Uterus (tissue), 4 donors: ENCODE data around the gene ZNF579. TPM values are rescaled to one million over a fixed set of nuclear protein-coding genes. Genes with fewer than 3 reads are reported as not detected.

ENCODE experiments used
- DNase-seq, 2 donors: peaks; one replicate each; pipeline ENCODE4 v3.0.0-alpha.2; 2019 to 2020
- H3K27ac ChIP-seq, 2 donors: fragments of 200-600 bp; sonication (generic); 1 replicate in 1 of 2; 2 replicates in 1 of 2; pipeline ENCODE4 v1.5.1; 2016 to 2018
- H3K27me3 ChIP-seq, 2 donors: fragments of 200-600 bp; sonication (generic); one replicate each; pipeline ENCODE4 v1.5.1; 2018 to 2019; ENCODE audit warnings: control low read depth in 1 of 2
- H3K36me3 ChIP-seq, 2 donors: fragments of 200-600 bp; sonication (generic); one replicate each; pipeline ENCODE4 v1.5.1; 2019; ENCODE audit warnings: control low read depth in 1 of 2
- H3K4me1 ChIP-seq, 2 donors: fragments of 200-600 bp; sonication (generic); one replicate each; pipeline ENCODE4 v1.5.1; 2018 to 2019; ENCODE audit warnings: control low read depth in 1 of 2
- H3K4me3 ChIP-seq, 2 donors: fragments of 200-600 bp; sonication (generic); 1 replicate in 1 of 2; 2 replicates in 1 of 2; pipeline ENCODE4 v1.5.1; 2018 to 2019; ENCODE audit warnings: mild to moderate bottlenecking in 1 of 2
- H3K9me3 ChIP-seq, 2 donors: fragments of 200-600 bp; sonication (generic); one replicate each; pipeline ENCODE4 v1.5.1; 2019; ENCODE audit warnings: control low read depth in 1 of 2
- CTCF ChIP-seq, 4 experiments: fragments of 200-600 bp in 2 of 4; fragments of 450-650 bp in 2 of 4; sonication (generic) in 2 of 4; IDR thresholded peaks; one replicate each; pipeline ENCODE4 v1.5.1; 2016 to 2019; ENCODE audit warnings: antibody characterized with exemption in 4 of 4, mild to moderate bottlenecking in 2 of 4, moderate library complexity in 1 of 4
- POLR2A ChIP-seq, 2 donors: fragments of 450-650 bp; IDR thresholded peaks; one replicate each; pipeline ENCODE4 v1.6.1; 2016; ENCODE audit warnings: antibody characterized with exemption in 2 of 2, mild to moderate bottlenecking in 1 of 2, moderate library complexity in 1 of 2
- intact Hi-C: fragments of 100-400 bp; cut with DNase I; formaldehyde crosslinking; loops from one replicate; pipeline ENCODE4 v1.15.1; 2023; ENCODE audit warnings: low total_unique reads
- total RNA-seq, 4 donors: library from RNA; depleted of rRNA in 3 of 4; stranded (reverse); fragments of >200 nt in 3 of 4; gene quantifications; one replicate each; pipeline versions ENCODE4 v1.1.0 to v1.2.4, GENCODE V29; 2014 to 2023
- donor health status: DM: yes; HTN: yes; CAD: no.

Gene ZNF579
- total RNA-seq, 4 donors from 2014 or later: 4.4 to 21.9 TPM; not detected in 2

GRCh38 chr19:55623561-55623960 lies 42.9 kb upstream of the ZNF579 start:
- H3K27me3 ChIP-seq: no peaks in the 10 kb centered on the region
- TF ChIP-seq CTCF (IDR thresholded peaks at IDR 0.05) (no peak), POLR2A (IDR thresholded peaks at IDR 0.05) (no peak)
- H3K4me3 ChIP-seq: no peak overlapping the region
- intact Hi-C loops: no loop called here
- no peaks in the 10 kb centered on the region for H3K4me1 ChIP-seq
- no peaks in the 10 kb centered on the region for H3K9me3 ChIP-seq
- no peaks in the 10 kb centered on the region for H3K36me3 ChIP-seq
- no peak for DNase-seq
- peak overlapping the region; percentile 94 to 99 for H3K27ac ChIP-seq

DNA sequence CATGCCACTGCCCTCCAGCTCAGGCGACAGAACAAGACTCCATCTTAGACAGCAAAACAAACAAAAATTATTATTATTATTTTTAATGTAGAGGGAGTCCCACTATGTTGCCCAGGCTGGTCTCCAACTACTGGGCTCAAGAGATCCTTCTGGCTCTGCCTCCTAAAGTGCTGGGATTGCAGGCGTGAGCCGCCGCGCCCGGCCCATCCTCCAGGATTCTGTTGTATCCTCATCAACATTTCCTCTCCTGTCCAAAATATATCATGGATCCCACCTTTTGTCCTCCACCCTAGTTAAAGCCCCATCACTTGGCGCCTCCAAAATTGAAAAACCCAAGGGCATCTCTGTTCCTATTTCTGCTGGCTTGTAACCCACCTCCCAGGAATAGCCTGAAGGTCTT lies 42.5 kb upstream of the ZNF579 start:
- Histone ChIP-seq H3K9me3 (no peaks in the 10 kb centered on the region), H3K4me1 (no peaks in the 10 kb centered on the region), H3K27ac (no peak overlapping the region), H3K4me3 (no peak overlapping the region), H3K36me3 (no peaks in the 10 kb centered on the region), H3K27me3 (no peaks in the 10 kb centered on the region)
- intact Hi-C loops: no loop called here
- no peak for DNase-seq
- TF ChIP-seq CTCF (IDR thresholded peaks at IDR 0.05) (no peak), POLR2A (IDR thresholded peaks at IDR 0.05) (no peak)

DNA sequence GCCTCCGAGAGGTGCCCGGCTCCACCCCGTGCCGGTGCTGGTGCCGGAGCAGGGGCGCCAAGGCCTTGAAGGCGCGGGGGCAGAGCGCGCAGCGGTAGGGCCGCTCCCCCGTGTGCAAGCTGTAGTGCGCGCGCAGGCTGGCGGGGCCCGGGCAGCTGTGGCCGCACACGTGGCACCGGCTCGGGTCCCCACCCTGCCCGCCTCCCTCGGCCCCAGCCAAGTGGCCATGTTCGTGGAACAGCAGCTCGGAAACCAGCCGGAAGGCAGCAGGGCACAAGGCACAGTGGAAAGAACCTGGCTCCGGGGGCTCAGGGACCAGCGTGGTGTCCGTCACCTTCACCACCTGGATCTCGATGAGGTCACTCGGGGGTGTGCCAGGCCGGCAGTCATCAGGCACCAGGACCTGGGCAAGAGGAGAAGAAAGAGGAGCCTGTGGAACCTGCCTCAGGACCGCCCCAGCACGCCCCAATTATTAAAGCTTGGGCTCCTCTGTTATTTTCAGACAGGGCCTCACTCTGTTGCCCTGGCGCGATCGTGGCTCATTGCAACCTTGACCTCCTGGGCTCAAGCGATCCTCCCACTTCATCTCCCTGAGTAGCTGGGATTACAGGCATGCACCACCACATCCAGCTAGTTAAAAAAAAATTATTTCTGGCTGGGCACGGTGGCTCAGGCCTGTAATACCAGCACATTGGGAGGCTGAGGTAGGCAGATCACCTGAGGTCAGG lies 41.8 kb upstream of the ZNF579 start:
- TF ChIP-seq POLR2A (IDR thresholded peaks at IDR 0.05): no peak
- no peak for TF ChIP-seq CTCF (IDR thresholded peaks at IDR 0.05)
- Histone ChIP-seq H3K4me3 (no peak overlapping the region), H3K4me1 (no peaks in the 10 kb centered on the region), H3K9me3 (no peaks in the 10 kb centered on the region), H3K27me3 (no peaks in the 10 kb centered on the region), H3K27ac (no peak overlapping the region), H3K36me3 (no peaks in the 10 kb centered on the region)
- DNase-seq: no peak
- intact Hi-C loops: no loop called here

GRCh38 chr19:55621673-55622231 lies 41.1 kb upstream of the ZNF579 start:
- TF ChIP-seq CTCF (IDR thresholded peaks at IDR 0.05) (no peak), POLR2A (IDR thresholded peaks at IDR 0.05) (no peak)
- intact Hi-C loops: no loop called here

DNA sequence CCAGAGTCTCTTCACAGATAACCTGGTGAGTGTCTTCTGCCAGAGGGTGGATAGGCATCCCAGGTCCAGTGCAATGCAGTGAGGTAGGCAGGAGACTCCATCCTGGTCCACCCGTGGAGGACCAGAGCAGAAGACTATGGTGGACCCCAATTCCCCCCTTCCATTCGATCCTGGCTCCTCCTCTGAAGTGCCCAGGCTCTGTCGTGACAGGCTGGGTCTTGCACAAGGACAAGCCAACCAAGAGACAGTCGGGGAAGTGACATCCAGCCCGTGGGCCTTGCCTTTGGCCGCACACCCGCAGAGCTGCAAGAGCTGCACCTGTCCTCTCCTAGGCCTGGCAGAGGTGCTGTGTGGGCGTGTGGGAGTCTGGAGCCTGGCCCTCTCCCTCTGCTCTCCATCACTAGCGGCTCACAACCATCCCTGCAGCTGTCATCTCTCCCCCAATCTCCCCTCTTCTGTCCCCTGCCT lies 40.6 kb upstream of the ZNF579 start:
- no peak for DNase-seq
- no peak overlapping the region for H3K27ac ChIP-seq
- H3K9me3 ChIP-seq: no peaks in the 10 kb centered on the region
- no peak overlapping the region for H3K4me3 ChIP-seq
- H3K27me3 ChIP-seq: no peaks in the 10 kb centered on the region
- H3K36me3 ChIP-seq: no peaks in the 10 kb centered on the region
- intact Hi-C loops: no loop called here
- TF ChIP-seq POLR2A (IDR thresholded peaks at IDR 0.05) (no peak), CTCF (IDR thresholded peaks at IDR 0.05) (no peak)
- no peaks in the 10 kb centered on the region for H3K4me1 ChIP-seq

More at GRCh38 chr19:55621673-55622231, 41.1 kb upstream of the ZNF579 start:
- Histone ChIP-seq H3K27me3 (no peaks in the 10 kb centered on the region), H3K4me3 (no peak overlapping the region), H3K9me3 (no peaks in the 10 kb centered on the region), H3K4me1 (no peaks in the 10 kb centered on the region), H3K36me3 (no peaks in the 10 kb centered on the region), H3K27ac (no peak overlapping the region)
- DNase-seq: no peak
